DMS53 treated with DMSO at 0.1 percent for 48 hours (cell line): Measurements from ENCODE around the gene PRR12.

Source experiments
- DNase-seq: peaks from one replicate; lab custom pipeline; 2025; ENCODE audit not compliant: unreplicated experiment; lab: John Stamatoyannopoulos, UW

Gene PRR12, protein sequence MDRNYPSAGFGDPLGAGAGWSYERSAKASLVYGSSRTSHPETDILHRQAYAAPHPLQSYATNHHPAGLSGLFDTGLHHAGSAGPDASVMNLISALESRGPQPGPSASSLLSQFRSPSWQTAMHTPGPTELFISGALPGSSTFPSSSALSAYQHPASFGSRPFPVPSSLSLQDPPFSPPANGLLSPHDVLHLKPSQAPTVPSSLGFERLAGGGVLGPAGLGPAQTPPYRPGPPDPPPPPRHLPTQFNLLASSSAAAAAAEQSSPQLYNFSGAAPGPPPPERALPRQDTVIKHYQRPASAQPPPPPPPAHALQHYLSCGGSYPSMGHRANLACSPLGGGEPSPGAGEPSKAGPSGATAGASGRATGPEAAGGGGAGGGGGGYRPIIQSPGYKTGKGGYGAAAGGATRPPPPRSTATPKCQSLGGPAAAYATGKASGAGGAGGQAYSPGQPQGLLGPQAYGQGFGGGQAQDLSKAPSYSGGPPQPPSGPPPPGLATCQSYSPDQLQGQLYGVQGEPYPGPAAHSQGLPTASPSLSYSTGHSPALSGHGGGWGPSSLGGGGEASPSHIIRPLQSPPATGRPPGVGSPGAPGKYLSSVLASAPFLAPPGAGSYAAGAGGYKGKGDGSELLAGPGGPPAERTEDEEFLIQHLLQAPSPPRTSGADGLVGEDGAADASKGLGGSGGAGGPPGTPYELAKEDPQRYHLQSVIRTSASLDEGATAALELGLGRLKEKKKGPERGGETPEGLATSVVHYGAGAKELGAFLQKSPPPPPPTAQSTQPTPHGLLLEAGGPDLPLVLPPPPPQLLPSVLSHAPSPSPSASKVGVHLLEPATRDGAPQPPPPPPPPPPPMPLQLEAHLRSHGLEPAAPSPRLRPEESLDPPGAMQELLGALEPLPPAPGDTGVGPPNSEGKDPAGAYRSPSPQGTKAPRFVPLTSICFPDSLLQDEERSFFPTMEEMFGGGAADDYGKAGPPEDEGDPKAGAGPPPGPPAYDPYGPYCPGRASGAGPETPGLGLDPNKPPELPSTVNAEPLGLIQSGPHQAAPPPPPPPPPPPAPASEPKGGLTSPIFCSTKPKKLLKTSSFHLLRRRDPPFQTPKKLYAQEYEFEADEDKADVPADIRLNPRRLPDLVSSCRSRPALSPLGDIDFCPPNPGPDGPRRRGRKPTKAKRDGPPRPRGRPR (N-terminal part only)

DNA sequence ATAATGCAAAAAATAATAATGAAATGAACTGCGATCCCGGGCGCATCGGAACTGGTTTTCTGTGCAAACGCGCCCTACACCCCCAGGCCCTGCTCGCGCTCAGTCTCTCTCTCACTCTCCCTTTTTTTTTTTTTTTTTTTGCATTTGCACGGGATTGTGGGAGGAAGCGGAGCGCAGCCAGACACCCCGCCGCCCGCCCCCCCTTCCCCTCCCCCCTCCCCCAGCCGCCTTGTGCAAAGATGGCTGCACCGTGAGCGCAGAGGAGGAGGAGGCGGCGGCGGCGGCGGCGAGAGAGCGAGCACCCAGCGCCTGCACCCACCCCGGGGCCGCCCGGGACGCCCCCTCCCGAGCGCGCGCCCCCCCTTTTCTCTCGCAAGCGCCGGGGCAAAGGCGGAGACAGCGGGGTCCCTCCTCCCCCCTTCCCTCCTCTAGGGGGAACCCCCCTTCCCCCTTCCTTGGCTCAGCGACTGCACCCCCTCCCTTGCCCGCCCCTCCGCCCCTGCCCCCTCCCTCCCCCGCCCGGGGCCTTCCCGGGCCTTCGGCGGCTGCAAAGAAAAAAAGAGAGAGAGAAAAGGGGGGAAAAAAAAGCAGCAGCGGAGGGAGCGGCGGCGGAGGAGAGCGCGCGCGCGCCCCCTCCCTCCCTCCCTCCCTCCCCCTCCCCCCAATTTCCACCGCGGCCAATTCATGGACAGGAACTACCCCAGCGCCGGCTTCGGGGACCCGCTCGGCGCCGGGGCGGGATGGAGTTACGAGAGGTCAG lies at the start of gene PRR12:
PRR12 (plus strand) TSS at position 212 of the 760 bp plus-strand sequence; CDS start at position 685, 473 bp downstream.
- peak; percentile 22 for DNase-seq

DNA sequence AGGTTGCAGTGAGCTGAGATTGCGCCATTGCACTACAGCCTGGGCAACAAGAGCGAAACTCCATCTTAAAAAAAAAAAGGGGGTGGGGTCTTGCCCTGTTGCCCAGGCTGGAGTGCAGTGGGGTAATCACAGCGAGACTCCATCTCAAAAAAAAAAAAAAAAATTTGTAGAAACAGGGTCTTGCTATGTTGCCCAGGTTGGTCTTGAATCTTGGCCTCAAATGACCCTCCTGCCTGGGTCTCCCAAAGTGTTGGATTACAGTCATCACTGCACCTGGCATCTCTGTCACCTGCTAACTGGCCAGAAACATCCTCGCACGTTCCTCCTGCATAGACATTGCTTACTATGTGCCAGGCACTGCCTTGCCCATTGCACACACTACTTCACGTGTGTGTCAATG lies 49.1 kb upstream of the PRR12 start:
- DNase-seq = no peak

DNA sequence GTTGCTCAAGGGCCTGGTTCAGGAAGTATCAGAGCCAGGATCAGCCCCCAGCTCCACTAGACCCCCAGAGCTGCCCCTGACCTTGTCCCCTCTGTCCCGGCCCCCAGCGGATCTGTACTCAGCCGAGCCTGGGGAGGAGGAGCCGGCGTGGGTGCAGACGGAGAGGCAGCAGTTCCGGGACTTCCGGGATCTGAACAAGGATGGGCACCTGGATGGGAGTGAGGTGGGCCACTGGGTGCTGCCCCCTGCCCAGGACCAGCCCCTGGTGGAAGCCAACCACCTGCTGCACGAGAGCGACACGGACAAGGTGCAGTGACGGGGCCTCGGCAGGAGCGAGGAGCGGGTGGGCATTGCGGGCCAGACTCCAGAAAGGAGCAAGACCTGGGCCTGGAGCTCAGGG lies 48.5 kb upstream of the PRR12 start:
- no peak for DNase-seq

DNA sequence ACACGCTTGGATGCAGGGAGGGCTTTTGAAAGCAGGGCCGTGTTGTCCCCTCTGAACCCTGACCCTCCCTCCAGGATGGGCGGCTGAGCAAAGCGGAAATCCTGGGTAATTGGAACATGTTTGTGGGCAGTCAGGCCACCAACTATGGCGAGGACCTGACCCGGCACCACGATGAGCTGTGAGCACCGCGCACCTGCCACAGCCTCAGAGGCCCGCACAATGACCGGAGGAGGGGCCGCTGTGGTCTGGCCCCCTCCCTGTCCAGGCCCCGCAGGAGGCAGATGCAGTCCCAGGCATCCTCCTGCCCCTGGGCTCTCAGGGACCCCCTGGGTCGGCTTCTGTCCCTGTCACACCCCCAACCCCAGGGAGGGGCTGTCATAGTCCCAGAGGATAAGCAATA lies 48.0 kb upstream of the PRR12 start:
- DNase-seq = no peak

DNA sequence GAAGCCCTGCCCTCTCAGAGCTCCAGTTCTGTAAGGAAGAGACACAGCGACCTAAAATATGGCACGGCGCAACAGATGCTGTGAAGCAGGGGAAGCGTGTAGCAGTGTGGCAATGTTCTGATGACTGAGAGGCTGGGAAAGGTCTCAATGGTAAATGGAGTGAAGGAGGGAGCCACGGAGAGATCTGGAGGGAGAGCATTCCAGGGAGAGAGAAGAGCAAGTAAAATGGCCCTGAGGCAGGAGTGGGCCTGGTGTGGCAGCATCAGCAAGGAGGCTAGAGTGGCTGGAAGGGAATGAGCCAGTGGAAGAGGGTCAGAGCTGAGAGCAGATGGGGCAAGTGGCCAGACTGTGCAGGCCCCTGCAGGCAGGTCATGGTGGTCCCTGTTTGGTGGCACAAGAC lies 46.8 kb upstream of the PRR12 start:
- no peak for DNase-seq

DNA sequence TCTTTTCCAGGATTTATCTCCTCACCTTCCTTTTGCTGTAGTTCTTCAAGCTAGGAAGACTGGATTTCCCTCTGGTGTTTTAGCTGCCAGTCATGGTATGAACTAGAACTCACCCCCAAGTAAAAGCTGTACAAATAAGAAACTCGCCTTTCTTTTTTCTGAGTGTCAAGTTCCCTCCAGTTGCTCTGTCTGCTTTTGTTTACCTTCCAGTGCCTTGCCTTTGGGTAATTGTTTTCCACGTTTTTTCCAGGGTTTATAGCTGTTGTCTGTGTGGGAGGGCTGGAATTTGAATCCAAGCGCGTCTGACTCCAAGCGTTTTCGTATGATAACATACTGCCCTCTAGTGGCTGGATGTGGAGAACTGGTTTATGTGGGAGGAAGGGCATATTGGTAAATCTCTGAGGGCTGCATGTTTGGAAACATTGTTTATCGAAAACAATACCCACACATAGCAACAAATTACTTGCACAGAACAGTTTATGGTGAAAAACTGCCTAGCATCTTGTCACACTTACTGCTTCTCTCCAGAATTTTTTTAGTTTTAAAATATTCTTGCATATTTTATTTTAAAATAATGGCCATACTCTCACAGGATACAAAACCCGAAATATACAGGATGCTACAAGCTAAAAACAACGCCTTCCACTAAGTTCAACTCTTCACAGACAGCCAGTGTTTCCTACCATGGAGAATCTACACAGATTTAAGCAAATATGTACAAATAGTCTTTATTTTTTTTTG lies 44.0 kb upstream of the PRR12 start:
- peak; percentile 64 for DNase-seq

DNA sequence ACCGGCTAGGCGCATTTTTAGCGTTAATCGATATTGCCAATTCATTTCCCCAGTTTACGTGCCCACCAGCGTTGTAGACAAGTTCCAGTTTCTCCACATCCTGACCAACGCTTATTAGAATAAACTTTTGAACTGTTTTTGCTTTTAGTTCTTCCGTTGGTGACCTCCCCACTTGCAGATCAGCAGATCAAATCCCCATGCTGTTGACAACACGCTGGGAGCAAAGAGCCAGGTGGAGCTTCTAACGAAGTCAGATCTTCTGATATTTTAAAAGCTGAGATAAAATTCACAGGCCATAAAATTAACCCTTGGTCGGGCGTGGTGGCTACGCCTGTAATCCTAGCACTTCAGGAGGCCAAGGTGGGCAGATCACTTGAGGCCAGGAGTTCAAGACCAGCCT lies 41.9 kb upstream of the PRR12 start:
- DNase-seq = no peak

DNA sequence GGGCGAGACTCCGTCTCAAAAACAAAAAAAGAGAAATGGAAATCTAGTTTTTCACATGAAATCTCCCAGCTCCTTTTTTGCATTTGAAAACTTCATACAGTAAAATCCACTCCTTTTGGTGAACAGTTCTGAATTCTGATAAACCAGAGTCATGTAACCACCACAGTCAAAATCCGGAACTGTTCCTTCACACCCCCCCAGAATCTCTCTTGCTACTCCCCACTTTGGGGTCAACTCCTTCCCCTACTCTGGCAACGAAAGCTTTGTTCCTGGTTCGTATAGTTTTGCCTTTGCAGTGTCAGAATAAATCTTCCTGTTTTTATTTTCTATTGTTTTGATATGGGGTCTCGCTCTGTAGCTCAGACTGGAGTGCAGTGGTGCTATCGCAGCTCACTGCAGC lies 39.5 kb upstream of the PRR12 start:
- DNase-seq = no peak

DNA sequence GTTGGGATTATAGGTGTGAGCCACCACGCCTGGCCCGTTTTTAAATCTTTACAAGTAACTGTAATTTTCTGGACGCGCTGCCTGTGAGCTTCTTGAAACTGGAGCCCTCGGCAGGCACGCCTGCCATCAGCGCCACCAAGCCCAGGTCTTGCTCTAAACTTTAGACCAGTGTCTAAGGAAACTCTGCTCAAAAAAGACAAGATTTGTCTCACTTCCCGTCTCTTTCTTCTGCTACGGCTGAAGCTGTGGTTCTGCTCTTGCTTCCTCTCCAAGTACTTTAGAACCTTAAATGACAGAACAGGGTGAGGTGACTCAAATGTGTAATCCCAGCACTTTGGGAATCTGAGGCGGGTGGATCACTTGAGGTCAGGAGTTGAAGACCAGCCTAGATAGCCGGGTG lies 38.2 kb upstream of the PRR12 start:
- no peak for DNase-seq

DNA sequence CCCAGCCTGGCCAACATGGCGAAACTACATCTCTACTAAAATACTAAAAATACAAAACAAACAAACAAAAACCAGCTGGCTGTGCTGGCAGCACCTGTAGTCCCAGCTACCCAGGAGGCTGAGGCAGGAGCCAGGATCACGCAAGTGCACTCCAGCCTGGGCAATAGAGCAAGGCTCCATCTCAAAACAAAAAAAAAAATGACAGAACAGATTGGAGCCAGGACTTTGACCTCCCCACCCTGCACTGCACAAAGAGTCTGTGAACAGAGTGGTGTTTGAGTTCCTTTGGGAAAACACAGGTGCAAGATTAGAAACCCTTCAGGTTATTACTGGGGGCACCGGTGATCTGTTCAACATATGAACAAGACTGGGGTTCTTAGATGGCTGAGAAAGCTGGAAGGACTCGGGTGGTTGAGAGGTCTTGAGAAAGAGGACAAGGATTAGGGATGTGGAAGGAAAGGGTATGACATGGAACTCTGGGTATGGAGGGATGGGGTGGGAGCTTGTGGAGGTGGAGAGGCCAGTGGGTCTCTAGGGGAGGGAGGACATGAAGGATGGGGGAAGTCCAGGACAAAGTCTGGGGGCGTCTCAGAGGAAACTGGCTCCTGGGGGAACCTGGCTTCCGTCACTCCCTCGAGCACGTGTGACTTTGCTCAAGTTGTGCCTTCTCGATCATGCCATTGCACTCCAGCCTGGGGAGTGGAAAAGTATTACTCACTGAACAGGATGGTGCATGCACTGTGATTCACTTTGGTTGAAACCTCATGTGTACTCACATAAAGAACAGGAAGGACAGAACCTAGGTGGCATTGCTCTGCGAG lies 37.3 kb upstream of the PRR12 start:
- DNase-seq = peak; percentile 47

DNA sequence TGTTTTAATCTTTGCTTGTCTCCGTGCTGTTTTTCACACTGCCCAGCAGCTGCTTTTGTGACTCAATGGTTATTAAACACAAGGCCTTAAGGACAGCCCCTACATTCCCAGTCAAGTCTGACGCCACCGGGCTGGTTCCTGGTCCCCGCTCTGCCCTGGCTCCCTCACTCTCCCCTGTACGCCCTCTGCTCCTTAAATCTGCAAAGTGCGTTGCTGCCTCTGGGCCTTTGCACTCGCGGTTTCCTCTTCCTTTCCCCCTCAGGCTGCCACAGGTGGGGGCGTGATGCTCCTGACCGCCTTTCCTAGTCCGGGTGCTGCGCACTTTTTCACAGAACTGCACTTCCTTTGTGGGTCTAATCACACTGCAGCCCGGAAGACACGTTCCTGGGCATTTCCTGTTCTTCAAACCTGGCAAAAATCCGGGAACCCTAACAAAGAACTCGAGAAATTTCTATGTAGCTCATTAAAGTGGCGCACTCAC lies 36.2 kb upstream of the PRR12 start:
- DNase-seq = no peak

DNA sequence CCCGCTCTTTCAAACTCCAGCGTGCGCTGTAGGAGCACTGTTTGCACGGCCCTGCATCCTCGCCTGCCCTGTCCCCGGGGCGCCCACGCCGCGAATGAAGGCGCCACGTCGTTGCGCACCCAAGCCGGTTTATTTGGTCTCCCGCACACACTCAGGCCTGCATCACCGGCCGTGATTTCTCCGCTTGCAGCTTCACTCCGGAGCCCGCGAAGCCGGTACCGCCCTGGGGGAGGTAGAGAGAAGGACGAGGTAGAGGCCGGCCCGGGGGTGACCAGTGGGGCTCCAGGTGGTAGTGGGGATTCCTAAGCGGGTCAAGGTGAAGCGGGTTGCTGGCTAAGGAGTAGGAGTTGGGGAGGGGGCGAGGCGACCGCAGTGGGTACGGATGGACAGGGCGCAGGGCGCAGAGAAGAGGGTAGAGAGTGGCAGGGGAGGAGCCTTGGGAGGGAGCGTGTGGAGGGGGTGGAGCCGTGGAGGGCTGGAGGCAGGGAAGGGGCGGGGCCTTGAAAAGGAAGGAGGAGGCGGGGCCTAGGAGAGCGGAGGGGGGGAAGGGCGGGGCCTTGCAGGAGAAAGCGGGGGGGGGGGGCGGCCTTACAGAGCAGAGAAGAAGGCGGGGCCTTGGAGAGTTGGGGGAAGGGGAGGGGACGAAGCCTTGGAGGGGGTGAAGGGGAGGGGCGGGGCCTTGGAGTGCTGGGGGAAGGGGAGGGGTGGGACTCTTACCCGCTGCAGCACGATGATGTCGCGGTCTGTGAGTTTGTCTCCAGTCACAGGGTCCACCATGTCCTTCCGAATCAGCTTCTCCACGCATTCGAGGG lies 35.2 kb upstream of the PRR12 start:
- DNase-seq = no peak

DNA sequence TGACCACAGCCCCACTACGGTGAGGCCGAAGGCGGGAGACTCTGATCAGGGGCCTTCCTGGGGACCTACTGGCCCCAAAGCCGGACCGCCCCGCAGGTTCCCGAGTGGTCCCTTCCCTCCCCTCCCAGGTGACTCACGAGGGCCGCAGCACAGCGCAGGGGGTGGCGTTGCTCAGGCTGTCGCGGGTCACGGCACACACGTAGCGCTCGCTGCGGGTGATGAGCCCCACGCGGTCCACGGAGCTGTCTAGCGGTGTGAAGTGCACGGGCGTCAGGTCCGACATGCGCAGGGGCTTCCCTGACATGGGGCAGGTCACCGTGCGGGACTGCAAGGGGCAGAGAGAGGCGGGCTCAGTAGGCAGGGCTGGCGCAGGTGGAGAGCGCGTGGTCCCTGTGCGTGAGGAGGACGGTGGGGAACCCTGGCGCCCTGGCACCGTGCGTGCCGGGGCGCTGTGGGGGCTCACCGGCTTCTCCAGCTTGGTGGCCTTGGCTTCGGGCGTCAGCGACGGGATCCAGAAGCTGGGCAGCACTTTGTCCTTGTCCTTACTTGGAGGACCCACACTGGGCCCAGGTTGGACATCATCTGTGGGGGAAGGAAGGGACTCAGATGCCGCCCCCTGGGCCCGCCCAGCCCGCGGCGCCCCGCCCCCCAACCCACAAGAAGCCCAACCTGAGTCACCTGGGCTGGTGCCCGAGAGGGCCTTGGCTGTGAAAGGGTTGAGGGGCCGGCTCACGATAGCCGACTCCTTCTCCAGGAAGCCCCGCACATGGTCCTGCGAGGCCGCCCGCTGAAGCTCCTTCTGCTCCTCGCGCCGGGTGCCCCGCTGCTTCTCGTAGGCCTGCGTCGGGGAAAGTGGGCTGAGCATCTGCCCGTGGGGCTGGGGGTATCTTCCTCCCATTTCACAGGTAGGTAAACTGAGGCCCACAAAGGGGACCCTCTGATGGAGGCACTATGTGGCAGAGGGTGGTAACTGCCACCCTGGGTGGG lies 34.3 kb upstream of the PRR12 start:
- DNase-seq = no peak

DNA sequence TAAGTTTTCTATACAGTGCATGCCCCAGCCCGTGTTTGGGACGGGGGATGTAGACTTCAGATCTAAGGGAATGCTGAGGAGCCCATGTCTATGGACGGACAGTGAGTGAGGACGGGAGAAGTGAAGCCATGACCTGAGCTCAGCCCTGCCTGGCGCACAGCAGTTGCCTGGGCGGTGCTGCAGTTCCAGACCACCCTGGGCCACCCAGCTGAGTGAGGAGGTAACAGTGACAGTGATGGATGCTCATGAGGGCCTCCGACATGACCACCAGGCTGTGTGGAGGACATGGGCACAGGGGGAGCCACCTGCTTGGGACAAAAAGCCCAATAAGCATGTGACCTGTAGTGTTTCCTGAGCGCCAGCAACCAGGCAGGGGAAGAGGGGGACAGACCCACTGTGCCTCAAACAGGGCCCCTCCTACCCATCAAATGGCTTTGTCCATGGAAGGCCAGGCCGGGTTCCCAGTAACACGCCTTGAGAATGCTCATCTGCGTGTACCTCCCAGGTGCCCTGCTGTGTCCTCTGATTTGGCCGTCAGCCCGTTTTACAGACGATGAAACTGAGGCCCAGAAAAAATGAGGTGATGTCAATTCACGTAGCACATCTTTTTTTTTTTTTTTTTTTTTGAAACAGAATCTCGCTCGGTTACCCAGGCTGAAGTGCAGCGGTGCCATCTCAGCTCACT lies 33.2 kb upstream of the PRR12 start:
- DNase-seq = no peak

DNA sequence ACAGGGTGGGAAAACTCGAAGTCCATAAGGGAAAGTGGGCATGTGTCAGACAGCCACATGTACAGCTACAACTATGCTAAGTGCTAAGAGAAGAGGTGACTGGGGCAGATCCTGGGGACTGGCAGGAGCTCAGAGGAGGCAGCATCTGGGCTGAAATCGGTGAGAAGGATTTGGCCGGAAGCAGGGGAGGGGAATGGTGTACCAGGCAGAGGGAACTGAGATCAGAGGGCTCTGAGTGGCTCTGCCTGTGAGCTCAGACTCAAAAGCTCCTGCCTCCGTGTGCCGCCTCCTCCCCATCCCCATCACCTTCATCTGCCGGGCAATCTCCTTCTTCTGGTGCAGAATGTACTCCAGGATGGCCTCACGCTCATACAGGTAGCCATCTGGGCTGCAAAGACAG lies 32.4 kb upstream of the PRR12 start:
- no peak for DNase-seq

DNA sequence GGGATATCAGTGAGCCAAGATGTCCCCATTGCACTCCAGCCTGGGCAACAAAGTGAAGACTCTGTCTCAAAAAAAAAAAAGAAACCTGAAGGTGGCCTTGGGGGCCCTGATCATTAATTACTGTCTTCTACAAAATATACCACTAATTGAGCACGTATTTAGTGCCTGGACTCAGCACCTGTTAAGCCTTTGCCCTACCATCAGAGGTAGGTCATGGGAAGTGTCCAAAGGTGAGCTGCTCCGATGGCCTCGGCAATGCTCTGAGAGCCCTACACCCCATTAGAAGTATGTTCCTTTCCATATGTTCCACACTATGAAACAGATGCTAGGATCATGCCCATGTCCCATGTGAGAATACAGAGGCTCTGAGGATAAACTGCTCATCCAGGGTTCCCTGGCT lies 31.5 kb upstream of the PRR12 start:
- no peak for DNase-seq

DNA sequence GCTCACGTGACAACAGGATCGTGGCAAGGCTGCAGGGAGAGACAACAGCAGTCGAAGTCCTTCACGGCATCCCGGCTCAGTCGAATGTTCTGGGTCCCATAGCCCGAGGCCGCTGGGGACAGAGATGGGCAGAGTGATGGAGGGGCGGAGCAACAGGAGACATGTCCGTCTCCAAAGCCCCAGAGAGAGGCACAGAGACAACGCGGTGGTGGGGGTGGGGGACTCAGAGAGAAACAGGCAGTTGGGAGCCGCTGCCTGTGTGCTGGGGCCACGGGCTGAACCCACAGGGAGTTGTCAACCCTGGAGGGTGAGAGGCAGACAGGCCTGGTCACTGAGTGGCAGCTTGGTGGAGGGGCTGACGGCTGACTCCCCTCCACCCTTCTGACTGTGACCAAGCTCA lies 31.1 kb upstream of the PRR12 start:
- no peak for DNase-seq
